Umbilical cord (tissue), 1 donor: Measurements from ENCODE around the gene HPS6. TPM values are rescaled to one million over a fixed set of nuclear protein-coding genes. Genes with fewer than 3 reads are reported as not detected.

ENCODE experiments used
- total RNA-seq: library from RNA; depleted of rRNA; stranded (reverse); fragments of >200 nt; gene quantifications from one replicate; pipeline ENCODE4 v1.2.3, GENCODE V29; 2014; ENCODE audit warnings: low replicate concordance; ENCODE audit not compliant: insufficient read depth

The HPS6 gene
- total RNA-seq, 1 donor from 2014 or later, result 14.9 TPM

Other genes with a start within 250 kb of the HPS6 start
- 186 TPM for gene OGA, start 246.9 kb upstream of the HPS6 start, total RNA-seq
- not detected for gene KCNIP2, start 221.5 kb upstream of the HPS6 start, total RNA-seq
- 9.1 TPM for gene ARMH3, start 9.2 kb upstream of the HPS6 start, total RNA-seq
- gene LDB1, start 55.0 kb downstream of the HPS6 start, total RNA-seq, result 38.0 TPM
- gene PPRC1, start 67.7 kb downstream of the HPS6 start, total RNA-seq, result 13.2 TPM
- 13.7 TPM for gene NOLC1, start 87.0 kb downstream of the HPS6 start, total RNA-seq
- gene ELOVL3, start 160.9 kb downstream of the HPS6 start, total RNA-seq, result not detected
- not detected for gene PITX3, start 176.2 kb downstream of the HPS6 start, total RNA-seq
- gene GBF1, start 180.2 kb downstream of the HPS6 start, total RNA-seq, result 17.1 TPM